Cardiac muscle cell (in vitro differentiated cells and primary cell): Measurements from ENCODE around the gene GREB1. TPM values are rescaled to one million over a fixed set of nuclear protein-coding genes. Genes with fewer than 3 reads are reported as not detected.

Source experiments
- DNase-seq, 2 donors: peaks; one replicate each; pipeline versions ENCODE4 v3.0.0 to v3.0.0-alpha.2; 2010 to 2017; ENCODE audit warnings: low read depth in 1 of 2, low spot score in 1 of 2
- H3K27ac ChIP-seq: fragments of 200-600 bp; sonication (generic); 2 replicates; pipeline ENCODE4 v1.5.1; 2016
- H3K27me3 ChIP-seq: fragments of 200-600 bp; sonication (generic); 2 replicates; pipeline ENCODE4 v1.6.0; 2016; ENCODE audit warnings: control low read depth
- H3K36me3 ChIP-seq: fragments of 200-600 bp; sonication (generic); 2 replicates; pipeline ENCODE4 v1.5.1; 2016; ENCODE audit warnings: control low read depth
- H3K4me1 ChIP-seq: fragments of 200-600 bp; sonication (generic); 2 replicates; pipeline ENCODE4 v1.8.1; 2017; ENCODE audit warnings: low read depth, mild to moderate bottlenecking, mixed run types
- H3K4me3 ChIP-seq: fragments of 200-600 bp; sonication (generic); 2 replicates; pipeline ENCODE4 v1.5.1; 2016; ENCODE audit warnings: mild to moderate bottlenecking
- H3K9me3 ChIP-seq: fragments of 200-600 bp; sonication (generic); 2 replicates; pipeline ENCODE4 v1.5.1; 2017; ENCODE audit warnings: low read depth, mild to moderate bottlenecking, control low read depth
- polyA plus RNA-seq: library from polyadenylated mRNA; unstranded; fragments of >200 nt; fragmentation: Nextera tagmentation; extraction: Ambion mirVana; gene quantifications from 2 replicates; pipeline ENCODE4 v1.2.1, GENCODE V29; 2016
- total RNA-seq: library from RNA; depleted of rRNA; stranded (reverse); fragments of >200 nt; gene quantifications from 2 replicates; pipeline ENCODE4 v1.2.3, GENCODE V29; 2016
- TF ChIP-seq, protein P1 (sequence below): IDR thresholded peaks from 2 replicates; pipeline ENCODE4 v1.5.1; 2012; ENCODE audit warnings: low read depth, mild to moderate bottlenecking, low read length

The GREB1 gene
- total and polyA plus RNA-seq, 2 experiments from 2014 or later: 27.1 to 50.5 TPM

DNA sequence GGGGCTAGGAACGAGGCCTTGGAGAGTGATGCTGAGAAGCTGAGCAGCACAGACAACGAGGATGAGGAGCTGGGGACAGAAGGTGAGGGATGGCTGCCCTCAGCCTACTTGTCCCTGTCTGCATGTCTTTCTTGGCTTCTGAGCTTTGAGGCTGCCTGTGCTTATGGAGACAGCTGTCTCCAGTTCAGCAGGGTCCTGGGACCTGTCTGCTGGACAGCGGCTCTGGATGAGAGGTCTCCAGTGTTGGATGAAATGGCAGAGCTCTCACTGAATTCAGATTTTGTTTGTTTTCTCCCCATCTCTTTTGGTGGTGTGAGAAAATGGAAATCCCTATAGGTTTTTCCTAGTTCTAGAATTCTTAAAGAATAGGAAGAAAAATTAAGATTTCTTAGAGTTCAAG lies 81.4 kb downstream of the GREB1 start:
- DNase-seq: no peak
- TF ChIP-seq, protein P1, sequence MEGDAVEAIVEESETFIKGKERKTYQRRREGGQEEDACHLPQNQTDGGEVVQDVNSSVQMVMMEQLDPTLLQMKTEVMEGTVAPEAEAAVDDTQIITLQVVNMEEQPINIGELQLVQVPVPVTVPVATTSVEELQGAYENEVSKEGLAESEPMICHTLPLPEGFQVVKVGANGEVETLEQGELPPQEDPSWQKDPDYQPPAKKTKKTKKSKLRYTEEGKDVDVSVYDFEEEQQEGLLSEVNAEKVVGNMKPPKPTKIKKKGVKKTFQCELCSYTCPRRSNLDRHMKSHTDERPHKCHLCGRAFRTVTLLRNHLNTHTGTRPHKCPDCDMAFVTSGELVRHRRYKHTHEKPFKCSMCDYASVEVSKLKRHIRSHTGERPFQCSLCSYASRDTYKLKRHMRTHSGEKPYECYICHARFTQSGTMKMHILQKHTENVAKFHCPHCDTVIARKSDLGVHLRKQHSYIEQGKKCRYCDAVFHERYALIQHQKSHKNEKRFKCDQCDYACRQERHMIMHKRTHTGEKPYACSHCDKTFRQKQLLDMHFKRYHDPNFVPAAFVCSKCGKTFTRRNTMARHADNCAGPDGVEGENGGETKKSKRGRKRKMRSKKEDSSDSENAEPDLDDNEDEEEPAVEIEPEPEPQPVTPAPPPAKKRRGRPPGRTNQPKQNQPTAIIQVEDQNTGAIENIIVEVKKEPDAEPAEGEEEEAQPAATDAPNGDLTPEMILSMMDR: no peak
- Histone ChIP-seq H3K27ac (no peak overlapping the region), H3K27me3 (no peaks in the 10 kb centered on the region), H3K4me3 (no peak overlapping the region), H3K4me1 (no peaks in the 10 kb centered on the region), H3K36me3 (peaks cover 61% of the 10 kb centered on the region), H3K9me3 (no peaks in the 10 kb centered on the region)

DNA sequence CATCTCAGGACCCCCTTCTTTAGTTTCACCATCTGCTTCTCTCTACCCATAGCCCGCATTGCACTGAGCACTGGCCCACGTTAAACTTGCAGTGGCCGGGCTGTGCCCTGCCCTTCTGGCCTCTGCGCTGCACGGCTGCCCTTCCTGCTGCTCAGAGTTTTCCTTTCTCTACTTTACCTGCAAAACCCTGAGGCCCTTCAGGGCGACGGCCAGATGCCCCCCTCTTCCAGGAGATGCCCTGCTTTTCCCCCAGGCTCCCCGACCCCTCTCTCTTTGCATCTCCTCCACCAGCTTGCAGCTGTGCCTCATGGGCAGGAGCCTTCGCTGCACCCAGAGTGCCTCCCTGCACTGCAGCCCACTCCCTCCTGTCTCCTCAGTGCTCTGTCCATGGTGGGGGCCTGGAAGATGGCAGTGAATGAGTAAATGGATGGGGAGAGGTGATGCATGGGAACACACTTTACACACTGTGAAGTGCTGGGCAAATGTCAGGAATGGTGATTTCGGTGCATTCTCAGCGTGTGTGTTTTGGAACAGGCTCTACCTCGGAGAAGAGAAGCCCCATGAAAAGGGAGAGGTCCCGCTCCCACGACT lies 82.3 kb downstream of the GREB1 start:
- no peaks in the 10 kb centered on the region for H3K9me3 ChIP-seq
- peaks cover 59% of the 10 kb centered on the region for H3K36me3 ChIP-seq
- TF ChIP-seq, protein P1: no peak
- H3K27me3 ChIP-seq: no peaks in the 10 kb centered on the region
- H3K4me1 ChIP-seq: no peaks in the 10 kb centered on the region
- no peak overlapping the region for H3K4me3 ChIP-seq
- no peak overlapping the region for H3K27ac ChIP-seq
- DNase-seq: no peak

DNA sequence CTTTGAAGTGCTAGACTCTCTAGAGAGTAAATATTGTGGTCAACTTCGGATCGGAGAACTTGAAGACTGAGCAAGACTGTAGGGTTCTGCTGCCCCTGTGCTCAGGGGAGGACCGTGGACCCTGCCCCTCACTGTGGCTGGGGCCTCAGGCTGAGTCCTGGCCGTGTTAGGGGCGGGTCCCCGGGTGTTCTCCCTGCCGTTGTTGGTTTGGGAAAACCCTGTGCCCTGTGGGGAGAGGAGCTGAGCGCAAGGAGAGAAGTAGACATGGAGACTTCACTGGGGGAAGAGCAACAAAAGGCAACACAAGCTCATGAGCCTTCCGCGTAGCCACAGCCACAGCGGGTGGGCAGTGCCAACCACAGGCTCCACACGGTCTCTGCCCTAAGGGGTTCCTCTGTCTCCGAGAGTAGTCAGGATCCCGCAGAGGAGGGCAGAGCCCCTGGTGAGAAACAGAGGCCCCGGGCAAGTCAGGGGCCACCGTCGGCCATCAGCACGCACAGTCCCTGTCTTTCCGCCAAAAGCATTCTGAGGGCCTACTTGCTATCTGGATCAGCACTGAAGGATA lies 83.1 kb downstream of the GREB1 start:
- Histone ChIP-seq H3K4me3 (no peak overlapping the region), H3K36me3 (peaks cover 60% of the 10 kb centered on the region), H3K27me3 (no peaks in the 10 kb centered on the region), H3K27ac (no peak overlapping the region), H3K9me3 (no peaks in the 10 kb centered on the region), H3K4me1 (no peaks in the 10 kb centered on the region)
- TF ChIP-seq, protein P1: no peak
- no peak for DNase-seq

DNA sequence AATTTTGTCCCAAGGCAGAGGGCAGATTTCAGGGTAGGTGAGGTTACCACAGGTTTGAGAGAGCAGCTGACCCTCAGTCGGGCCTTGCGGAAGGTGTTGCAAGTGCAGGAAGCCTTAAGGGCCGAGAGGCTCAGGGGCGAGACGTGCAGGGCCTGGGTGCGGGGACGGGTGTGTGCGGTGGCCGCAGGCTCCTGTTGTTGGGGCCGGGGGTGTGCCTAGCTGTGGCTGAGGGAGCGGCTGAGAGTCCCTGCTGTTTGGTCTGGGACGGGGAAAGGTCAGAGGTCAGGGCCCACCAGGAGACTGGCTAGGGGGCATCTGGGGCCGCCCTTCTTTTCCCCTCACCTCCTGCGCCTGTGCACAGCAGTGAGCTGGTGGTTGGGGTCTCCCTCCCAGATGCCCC lies 83.7 kb downstream of the GREB1 start:
- H3K27me3 ChIP-seq: no peaks in the 10 kb centered on the region
- H3K4me3 ChIP-seq: no peak overlapping the region
- no peak overlapping the region for H3K27ac ChIP-seq
- DNase-seq: no peak
- TF ChIP-seq, protein P1: no peak
- H3K36me3 ChIP-seq: peaks cover 57% of the 10 kb centered on the region
- no peaks in the 10 kb centered on the region for H3K4me1 ChIP-seq
- no peaks in the 10 kb centered on the region for H3K9me3 ChIP-seq

DNA sequence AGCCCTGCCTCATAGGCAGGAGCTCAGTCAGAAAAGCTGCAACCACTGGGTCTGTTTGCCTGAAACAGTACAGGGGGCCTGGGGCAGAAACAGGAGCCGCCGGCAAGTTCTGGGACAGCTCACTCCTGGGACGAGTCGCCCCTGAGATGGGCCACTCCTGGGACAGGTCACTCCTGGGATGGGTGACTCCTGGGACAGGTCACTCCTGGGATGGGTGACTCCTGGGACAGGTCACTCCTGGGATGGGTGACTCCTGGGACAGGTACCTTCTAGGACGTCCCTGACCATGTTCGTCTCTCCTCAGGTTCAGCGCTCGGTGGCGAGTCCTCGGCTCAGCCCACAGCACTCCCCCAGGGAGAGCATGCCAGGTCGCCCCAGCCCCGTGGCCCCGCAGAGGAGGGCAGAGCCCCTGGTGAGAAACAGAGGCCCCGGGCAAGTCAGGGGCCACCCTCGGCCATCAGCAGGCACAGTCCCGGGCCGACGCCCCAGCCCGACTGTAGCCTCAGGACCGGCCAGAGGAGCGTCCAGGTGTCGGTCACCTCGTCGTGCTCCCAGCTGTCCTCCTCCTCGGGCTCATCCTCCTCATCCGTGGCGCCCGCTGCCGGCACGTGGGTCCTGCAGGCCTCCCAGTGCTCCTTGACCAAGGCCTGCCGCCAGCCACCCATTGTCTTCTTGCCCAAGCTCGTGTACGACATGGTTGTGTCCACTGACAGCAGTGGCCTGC lies 84.3 kb downstream of the GREB1 start:
- Histone ChIP-seq H3K27ac (no peak overlapping the region), H3K4me1 (no peaks in the 10 kb centered on the region), H3K27me3 (no peaks in the 10 kb centered on the region), H3K9me3 (no peaks in the 10 kb centered on the region), H3K4me3 (no peak overlapping the region), H3K36me3 (peaks cover 56% of the 10 kb centered on the region)
- TF ChIP-seq, protein P1: no peak
- DNase-seq: no peak
